Measurements from ENCODE around the gene DOCK1.

Gene DOCK1

DNA sequence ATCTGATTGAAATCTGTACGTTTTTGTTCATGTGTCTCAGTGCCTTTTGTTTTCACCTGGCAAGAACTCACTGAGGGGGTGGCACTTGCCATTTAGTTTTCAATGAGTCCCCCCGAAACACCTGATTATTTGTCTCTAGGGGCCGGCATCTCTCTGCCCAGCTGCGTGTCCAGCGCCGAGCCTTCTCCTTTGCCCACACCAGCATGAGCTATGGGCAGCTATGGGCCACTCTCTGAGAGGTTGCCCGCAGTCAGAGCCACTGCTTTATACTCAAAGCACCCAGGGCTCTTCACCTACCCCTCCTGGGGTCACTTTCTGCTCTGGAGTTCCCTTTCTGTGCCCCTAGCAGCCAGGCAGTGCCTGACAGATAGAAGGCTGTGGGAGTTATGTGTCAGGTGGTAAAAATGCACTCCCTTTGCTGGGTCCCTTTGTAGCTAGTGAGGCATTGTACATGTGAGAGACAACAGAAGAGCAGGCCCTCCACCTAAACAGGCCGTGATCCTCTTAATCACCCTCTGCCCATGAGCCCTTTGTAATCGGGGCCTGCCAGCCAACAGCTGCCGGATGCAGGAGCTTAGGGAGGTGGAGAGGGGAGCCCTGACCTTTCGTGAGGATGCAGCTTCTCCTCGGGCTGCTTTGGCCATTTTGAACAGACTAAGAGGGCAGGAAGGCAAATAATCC, 510.8 kb downstream of the DOCK1 start:
- no peak for DNase-seq

DNA sequence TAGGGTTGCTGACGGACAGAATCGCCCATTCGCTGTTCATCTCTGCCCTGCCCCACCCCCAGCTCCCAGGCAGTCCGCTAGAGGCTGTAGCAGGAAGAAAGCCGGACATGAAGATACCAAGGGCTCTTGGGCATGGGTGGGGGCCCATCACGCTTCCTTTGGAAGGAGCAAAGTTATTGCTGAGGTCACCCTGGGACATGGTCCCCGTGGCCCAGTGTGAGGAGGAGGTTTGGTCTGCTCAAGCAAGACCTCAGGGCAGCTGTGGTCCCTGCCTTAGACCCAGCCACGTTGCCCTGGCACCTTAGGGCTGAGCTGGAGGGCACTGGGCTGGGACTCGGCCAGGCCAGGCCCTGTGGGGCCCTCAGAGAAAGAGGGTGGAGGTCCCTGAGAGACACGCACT, 511.8 kb downstream of the DOCK1 start:
- no peak for DNase-seq

DNA sequence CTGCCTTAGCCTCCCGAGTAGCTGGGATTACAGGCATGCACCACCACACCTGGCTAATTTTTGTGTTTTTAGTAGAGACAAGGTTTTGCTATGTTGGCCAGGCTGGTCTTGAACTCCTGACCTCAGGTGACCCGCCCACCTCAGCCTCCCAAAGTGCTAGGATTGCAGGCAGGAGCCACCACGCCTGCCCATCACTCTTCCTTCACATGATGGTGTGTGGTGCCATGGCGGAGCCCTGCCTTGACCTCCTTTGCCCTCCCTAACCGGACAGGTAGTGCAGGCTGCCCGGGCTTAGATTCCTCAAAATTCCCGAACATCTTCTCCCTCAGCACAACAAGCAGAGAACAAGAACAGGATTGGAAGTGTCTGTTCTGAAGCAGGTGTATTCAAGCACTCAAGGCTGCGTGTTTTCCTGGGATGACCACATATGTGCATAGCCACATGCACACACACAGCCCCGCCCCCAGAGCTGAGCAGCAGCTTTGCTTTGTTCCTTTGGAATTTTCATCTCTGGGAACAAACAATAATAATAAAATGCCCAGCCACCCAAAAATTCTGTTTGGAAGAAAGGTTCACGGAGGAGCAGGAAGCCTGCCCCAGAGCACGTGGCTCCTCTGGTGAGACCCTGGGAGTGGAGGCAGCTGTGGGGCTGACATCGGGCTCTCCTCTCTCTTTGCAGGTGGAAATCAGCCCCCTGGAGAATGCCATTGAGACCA, 512.6 kb downstream of the DOCK1 start:
- no peak for DNase-seq

DNA sequence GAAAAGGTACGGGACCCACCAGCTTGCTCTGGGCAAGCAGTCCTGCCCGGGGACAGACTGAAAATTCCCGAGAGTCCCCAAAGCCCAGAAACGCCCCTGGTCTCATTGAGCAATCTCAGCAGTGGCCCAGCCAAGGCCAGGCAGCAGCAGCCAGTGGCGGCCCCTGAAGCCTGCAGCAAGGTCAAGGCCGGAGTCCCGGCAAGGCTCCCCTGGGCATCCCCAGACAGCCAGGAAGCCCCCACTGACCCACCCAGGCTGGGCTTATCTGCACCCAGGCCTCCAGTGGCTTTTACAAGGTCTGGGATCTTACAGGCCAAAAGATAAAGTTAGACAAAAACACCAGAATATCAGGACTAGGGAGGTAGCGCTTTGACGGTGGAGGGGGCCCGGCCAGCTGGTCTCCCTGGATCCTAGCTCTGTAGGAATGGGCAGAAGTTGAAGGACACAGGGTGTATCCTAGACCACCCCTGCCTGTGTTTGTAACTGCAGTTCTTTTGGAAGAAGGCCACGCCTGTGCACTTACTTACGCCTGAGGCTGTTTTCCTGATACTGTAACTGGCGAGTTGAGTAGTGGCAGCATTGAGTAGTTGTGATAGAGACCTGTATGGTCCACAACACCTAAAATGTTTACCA, 513.4 kb downstream of the DOCK1 start:
- DNase-seq, result no peak

DNA sequence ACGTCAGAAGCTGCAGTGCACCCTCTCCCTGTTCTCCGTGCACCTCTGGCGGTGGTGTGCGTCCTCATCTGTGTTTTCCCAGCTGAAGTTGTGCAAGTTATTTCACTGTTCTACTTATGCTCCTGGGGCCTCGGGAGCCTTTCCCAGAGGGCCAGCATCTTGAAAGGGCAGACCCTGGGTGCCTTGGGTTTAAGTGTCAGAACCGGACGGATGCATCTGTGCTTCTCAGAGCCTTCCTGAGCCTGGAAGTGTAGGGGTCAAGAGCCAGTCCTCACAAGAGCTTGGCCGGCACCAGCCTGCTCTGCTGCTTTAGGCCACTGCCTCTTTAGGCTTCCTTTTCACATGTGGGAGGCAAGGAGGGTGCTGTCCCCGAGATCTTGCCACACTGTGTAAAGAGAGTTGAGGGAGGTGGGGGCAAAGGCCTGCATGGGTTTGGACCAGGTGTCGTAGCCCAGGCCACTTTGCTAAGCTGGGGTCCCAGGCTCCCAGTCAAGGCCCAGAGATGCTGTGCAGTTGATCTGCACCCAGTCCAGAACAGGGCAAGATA, 515.0 kb downstream of the DOCK1 start:
- DNase-seq, result no peak

DNA sequence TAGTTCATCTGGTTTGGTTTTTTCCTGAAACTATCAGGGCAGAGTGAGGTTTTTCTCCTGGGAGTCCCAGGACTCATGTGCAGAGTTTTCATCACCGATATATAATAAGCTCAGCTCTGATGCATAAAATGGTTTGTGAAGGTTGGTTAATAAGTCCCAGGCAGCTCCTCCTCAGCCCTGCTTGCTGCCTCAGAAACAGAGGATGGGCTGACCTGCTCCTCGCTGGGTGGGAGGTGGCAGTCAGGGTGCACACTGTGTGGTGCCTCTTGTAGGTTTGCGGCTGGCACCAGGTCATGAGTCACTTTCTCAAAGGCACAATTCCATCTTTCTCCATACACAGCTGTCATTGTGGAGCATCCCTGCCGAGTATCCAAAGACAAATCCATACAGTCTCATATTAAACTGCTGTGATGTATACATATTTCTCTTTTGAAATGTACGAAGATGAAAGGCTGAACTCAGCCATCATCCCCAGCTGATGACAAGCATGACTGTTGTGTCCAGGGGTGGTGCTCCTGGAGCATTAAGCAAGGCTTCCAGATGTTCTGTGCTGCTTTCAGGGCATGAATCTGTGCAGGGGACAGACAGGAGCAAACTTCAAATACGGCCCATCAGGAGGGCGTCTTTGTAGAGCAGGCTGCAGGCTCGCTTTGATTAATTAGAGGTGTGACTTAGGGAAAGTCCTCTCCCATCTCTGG, 518.1 kb downstream of the DOCK1 start:
- no peak for DNase-seq

DNA sequence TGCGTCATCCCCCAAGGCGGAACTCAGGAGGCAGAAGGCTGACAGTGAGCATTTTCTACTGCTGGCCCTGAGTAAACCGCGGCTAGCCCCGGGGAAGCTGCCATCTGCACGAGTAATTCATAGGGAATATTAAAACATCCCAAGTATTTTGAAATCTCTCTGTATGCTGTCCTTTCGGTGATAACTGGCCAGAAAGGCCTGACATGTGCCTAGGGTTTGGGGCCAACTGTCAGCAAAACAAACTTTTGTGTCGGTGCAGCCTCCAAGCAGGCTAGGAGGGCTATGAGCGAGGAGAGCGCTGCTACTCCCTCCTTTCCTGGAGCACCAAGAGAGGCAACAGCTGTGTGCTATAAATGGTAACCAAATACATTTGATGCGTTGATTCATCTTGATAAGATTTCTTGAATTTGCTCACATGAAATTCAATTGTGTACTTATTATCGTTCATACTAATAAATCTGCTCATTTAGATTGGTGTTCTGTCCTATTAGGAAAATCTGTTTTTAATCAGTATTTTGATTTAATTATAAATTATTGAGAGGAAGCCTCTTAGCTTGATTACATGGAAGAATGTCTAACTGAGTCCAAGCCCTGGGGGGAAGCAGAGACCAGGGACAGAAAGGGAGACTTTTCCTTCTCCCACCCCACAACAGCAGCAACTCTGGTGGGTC, 519.5 kb downstream of the DOCK1 start:
- DNase-seq, result no peak

DNA sequence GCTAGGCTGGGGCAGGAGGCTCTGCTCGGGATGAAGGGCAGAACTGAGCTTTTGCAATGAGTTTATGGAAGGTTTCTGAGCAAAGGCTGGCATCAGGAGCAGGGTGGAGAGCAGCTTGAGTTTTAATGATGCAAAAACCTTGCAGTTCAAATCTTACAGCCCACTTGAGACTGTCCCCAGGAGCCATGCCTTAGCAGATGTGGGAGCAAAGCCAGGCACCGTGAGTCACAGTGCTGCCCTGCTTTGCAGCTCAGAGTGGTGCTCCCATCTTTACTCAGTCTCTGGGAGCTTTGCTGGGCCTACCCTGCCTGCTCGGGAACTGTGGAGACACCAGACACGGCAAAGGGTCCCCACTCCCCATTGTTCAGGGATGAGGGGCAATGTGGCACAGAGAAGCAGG, 521.5 kb downstream of the DOCK1 start:
- no peak for DNase-seq

DNA sequence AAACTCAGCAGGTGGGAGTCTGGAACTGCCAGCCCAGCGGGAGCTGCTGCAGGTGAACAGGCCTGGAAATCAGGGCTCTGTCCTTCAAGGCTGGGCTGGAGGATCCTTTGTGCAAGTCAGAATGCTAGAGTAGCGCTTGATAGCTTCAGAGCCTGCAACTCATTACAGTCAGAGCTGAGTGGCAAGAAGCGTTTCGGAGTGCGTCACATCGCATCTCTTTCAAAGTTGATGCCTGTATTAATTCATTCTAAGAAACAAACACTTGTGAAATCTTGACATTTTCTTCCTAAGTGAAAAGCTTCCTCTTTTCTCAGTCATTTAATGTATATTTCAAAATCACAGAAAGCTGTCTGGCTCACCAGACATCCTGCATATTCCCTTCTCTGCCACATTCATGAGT, 522.7 kb downstream of the DOCK1 start:
- no peak for DNase-seq

DNA sequence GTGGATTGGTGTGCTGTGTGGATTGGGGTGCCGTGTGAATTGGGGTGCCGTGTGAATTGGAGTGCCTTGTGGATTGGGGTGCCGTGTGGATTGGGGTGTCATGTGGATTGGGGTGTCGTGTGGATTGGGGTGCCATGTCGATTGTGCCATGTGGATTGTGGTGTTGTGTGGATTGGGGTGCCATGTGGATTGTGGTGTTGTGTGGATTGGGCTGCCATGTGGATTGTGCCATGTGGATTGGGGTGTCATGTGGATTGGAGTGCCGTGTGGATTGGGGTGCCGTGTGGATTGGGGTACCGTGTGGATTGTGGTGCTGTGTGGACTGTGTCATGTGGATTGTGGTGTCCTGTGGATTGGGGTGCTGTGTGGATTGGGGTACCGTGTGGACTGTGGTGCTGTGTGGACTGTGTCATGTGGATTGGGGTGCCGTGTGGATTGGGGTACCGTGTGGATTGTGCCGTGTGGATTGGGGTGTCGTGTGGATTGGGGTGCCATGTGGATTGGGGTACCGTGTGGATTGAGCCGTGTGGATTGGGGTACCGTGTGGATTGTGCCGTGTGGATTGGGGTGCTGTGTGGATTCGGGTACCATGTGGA, 523.3 kb downstream of the DOCK1 start:
- DNase-seq, result no peak

DNA sequence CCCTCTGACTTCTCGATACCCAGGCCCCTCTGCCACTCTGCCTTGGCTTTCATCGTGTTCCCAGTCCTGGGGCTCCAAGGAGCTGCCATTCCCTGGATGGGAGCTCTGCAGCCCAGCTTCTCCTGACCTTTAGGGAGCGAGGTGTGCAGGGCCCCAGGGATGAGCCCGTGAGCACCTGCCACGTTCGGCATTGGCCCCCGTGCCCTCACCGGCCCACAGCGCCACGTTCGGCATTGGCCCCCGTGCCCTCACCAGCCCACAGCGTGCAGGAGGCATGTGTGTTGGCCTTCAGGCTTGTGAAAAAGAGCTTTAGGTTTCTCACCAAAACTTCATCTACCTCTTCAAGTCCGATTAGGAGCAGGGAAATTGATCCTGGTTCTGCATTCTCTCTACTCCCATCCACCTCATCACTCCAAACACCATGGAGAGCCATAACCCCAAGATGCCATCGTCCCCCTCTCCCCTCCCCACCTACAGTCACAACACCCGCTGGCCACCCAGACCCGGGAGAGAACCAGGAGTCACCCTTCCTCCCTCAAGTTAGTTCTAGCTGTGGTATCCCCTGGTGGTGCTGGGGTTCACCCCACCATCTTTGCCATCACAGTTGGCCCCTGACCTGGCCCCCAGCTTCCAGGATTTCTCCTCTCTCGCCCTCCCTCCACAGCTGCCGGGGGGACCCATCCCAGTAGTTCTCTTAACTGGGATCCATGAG, 524.5 kb downstream of the DOCK1 start:
- no peak for DNase-seq

DNA sequence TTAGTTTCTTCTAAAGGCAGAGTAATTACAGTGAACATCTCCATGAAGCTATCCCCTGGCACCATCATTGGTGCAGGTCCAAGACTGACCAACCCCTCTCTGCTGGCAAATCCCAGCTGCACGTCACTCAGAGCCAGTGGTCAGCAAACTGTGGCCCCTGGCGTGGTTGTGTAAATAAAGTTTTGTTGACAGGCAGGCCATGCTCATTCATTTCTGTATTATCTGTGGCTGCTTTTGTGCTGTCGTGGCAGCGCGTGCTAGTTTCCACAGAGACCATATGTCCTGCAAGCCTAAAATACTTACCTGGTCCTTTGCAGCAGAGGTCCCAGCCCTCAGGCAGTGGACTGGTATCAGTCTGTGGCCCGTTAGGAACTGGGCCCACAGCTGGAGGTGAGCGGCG, 526.3 kb downstream of the DOCK1 start:
- no peak for DNase-seq

DNA sequence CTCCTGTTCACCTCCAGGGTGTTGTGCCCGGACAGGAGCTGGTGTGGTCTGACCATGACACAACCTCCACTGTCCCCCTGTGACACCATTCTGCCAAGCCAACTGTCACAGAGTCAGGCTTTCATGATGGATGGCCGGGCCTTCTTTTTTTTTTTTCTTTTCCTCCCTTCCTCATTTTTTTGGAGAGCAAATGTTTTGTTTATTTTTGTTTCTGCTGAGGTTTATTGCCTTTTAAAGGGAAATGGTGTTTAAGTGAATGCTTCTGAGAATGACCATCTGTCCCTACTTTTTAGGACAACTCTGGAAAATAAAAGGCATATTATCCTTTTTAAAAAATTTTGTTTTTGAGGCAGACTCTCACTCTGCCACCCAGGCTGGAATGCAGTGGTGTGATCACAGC, 528.8 kb downstream of the DOCK1 start:
- no peak for DNase-seq

DNA sequence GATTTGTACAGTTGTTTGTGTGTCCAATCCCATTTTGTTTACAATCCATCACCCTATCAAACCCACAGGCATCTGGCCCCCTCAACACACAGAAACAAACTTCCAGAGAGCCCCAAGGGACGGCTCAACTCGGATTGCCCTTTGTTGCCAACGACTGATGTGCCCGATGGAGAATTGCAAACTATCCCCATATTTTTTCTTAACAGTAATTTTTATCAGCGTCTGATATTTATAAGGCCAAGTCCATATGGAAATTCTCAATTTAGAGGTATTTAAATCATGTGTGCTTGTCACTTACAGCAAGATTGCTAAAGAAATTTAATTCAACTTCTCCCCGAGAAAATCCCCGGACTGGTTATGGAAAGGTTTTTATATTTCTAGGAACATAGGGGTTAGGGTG, 530.0 kb downstream of the DOCK1 start:
- DNase-seq, result no peak

DNA sequence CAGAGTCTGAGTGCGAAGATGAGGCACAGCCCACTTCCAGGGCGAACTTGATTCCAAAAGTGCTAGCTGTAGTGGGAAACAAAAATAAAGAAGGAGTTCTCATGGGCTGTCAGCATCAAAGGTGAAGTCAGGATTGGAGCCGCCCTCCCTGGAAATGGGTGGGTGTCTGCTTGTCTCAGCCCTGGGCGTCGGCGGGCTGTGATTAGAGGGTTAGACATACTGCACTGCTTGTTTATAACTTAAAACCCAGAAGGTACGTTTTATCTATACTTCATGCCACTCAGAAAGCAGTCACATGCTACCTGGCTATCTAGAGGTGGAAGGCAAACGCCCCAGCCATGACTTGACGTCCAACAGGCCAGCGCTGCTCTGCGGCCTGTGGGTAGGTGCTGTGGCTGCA, 535.1 kb downstream of the DOCK1 start:
- DNase-seq, result no peak

DNA sequence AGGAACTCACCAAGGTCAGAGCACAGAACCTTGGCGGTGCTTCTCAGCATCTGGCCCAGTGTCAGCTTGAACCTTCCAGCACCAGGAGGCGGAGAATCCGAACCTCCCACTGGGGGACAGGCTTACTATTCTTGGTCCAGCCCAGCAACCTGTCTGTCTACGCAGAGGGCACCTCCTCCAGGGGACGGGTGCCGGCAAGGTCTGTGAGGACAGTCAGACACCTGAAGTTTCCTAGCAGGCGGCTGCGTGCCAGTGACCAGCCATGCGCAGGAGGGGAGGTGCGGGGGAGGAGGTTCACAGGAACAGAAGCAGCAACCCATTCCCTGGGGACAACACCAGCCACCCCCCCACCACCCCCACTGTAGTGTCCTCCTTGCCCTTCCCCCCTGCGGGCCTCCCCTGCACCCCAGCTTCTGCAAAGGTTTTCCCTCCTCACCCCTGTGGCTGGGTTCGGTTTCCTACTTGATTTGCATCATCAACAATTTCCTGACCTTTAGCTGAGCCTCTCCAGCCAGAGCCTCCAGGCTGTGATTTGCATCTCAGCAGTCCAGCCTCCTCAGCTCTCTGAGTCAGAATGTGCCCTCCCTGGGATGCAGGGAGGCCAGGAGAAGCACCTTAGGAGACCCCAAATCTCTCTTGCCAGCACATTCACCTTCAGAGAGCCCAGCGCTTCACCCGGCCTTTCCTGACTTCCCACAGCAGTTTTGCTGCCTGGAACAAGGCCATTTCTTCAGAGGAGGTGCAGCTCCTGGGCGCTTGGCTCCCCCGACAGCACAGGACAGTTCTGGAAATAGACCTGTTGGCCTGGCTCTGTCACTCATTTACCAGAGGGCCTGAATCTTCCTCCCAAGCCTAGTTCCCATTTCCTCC, 536.4 kb downstream of the DOCK1 start:
- no peak for DNase-seq

DNA sequence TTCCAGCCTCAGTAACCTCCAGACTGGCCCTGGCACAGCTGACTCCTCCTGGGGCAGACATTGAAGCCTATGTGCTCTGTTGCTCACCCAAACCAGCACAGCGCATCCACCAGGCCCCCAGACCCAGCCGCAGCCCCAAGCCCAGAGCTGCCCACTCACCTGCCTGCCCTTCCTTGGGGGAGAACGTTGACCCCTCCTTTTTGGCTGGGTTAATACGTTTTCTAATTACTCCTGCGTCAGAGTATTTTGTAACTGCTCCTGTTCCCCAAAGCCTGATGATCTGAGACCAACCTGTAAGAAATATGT, 536.9 kb downstream of the DOCK1 start:
- no peak for DNase-seq

DNA sequence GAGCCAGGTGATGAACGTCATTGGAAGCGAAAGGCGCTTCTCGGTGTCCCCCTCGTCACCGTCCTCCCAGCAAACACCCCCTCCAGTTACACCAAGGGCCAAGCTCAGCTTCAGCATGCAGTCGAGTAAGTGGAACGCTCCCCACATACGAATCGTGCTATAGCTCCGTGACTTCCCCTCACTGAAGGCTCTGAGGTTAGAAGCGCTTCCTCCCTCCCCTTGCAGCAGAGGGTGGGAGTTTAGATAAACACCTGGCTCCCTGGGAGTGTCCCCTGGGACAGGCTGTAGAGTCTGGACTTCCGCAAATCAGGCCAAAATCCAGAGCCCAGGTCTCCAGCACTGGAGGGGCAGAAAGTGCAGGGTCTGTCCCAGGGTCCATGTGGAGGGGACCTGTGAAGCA, 538.9 kb downstream of the DOCK1 start:
- DNase-seq, result no peak

DNA sequence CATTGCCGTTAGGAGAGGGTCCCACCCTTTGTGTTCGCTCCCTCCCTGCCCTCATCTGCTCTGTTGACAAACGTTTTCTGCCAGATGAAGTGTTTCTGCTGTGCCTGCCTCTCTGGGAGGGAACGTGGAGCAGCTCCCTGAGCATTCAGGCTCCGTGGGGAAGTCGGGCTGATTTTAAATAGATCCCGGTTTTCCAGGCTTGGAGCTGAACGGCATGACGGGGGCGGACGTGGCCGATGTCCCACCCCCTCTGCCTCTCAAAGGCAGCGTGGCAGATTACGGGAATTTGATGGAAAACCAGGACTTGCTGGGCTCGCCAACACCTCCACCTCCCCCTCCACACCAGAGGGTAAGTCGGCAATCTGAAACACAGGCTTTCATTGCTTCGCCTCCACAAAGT, 542.0 kb downstream of the DOCK1 start:
- no peak for DNase-seq

DNA sequence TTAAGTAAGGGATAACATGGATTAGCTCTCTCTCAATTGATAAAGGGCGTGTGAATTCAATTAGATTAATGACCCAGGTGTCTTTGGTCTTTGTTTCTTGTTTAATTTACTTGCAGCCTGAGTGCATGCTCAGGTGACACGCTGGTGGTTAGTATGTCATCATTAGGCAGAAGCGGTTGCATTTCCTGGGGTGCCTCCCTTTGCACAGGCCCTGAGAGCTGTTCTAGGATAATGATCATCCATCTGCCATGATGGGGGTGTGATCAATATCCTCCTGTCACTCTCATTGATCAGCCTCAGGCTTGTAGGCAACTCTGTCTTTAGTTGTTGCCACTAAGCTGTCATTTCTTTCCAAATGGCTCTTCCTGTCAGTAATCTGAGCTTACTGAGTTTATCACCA, 544.3 kb downstream of the DOCK1 start:
- DNase-seq, result no peak

DNA sequence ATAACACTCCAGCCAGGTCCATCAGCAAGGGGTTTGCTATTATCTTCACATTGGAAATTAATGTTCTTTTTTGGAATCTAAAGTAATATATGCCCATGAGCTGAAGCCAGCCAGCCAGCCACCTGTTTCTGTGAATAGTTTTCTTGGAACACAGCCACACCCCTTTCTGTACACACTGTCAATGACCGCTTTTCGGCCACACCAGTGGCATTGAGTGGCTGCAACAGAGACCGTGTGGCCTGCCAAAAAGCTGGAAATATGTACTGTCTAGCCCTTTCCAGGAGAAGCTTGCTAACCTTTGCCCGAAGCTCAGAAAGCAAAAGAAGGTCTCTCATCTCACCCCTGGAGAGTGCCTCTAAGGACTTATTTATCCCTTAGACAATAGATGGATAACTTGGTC, 545.4 kb downstream of the DOCK1 start:
- DNase-seq, result no peak
